HepG2 (cell line): ENCODE data around the gene HOXC5. TPM values are rescaled to one million over a fixed set of nuclear protein-coding genes. Genes with fewer than 3 reads are reported as not detected.
A peak's percentile ranks its signal among the peaks of the same experiment; 100 is the strongest.

Experiments used
- CEBPB ChIP-seq: IDR thresholded peaks from 2 replicates; pipeline ENCODE4 v1.6.1; 2011; ENCODE audit warnings: low read depth, low read length, improper control_type of control experiment, borderline replicate concordance
- GPN1 ChIP-seq: sonication (generic); formaldehyde crosslinking; IDR thresholded peaks from 2 replicates; pipeline ENCODE4 v1.5.1; 2020; ENCODE audit warnings: missing genetic modification reagents, borderline replicate concordance
- KDM6A ChIP-seq: IDR thresholded peaks from 2 replicates; pipeline ENCODE4 v1.6.1; 2016; ENCODE audit warnings: low read depth
- LCORL ChIP-seq, 2 experiments: fragments of 450-650 bp in 1 of 2; sonication (generic) in 1 of 2; formaldehyde crosslinking in 1 of 2; IDR thresholded peaks; 2 replicates each; pipeline versions ENCODE4 v1.5.0 to v1.6.1; 2017 to 2020; ENCODE audit warnings: antibody characterized with exemption in 1 of 2, missing genetic modification reagents in 1 of 2
- NFE2L1 ChIP-seq: sonication (generic); formaldehyde crosslinking; IDR thresholded peaks from 2 replicates; pipeline ENCODE4 v1.4.0; 2020; ENCODE audit warnings: missing genetic modification reagents, mild to moderate bottlenecking, borderline replicate concordance
- NONO ChIP-seq, 2 experiments: fragments of 450-650 bp in 1 of 2; sonication (generic) in 1 of 2; formaldehyde crosslinking in 1 of 2; IDR thresholded peaks in 1 of 2; conservative IDR thresholded peaks in 1 of 2; 2 replicates each; pipeline versions ENCODE4 v1.6.1 to v1.8.0; 2017 to 2022; ENCODE audit warnings: mild to moderate bottlenecking in 1 of 2, missing genetic modification reagents in 1 of 2, moderate library complexity in 1 of 2
- PHF21A ChIP-seq: sonication (generic); formaldehyde crosslinking; IDR thresholded peaks from 2 replicates; pipeline ENCODE4 v1.5.0; 2020; ENCODE audit warnings: mild to moderate bottlenecking, missing genetic modification reagents
- PITX1 ChIP-seq: sonication (generic); formaldehyde crosslinking; IDR thresholded peaks from 2 replicates; pipeline ENCODE4 v1.5.1; 2020; ENCODE audit warnings: mild to moderate bottlenecking, missing genetic modification reagents
- RARG ChIP-seq: sonication (generic); formaldehyde crosslinking; IDR thresholded peaks from 2 replicates; pipeline ENCODE4 v1.4.0; 2020; ENCODE audit warnings: low read depth, mild to moderate bottlenecking, missing genetic modification reagents
- SRSF9 ChIP-seq: fragments of 200-400 bp; formaldehyde crosslinking; IDR thresholded peaks from 2 replicates; pipeline ENCODE4 v1.6.1; 2018; ENCODE audit warnings: borderline replicate concordance, mild to moderate bottlenecking, low read depth, low read length; ENCODE audit not compliant: insufficient read depth, poor library complexity, severe bottlenecking
- SRY ChIP-seq: sonication (generic); formaldehyde crosslinking; IDR thresholded peaks from 2 replicates; pipeline ENCODE4 v1.8.0; 2022; ENCODE audit warnings: mild to moderate bottlenecking, missing genetic modification reagents
- ZFP90 ChIP-seq: sonication (generic); formaldehyde crosslinking; IDR thresholded peaks from 2 replicates; pipeline ENCODE4 v1.8.0; 2022; ENCODE audit warnings: missing genetic modification reagents, mild to moderate bottlenecking, inconsistent platforms, borderline replicate concordance
- ZFX ChIP-seq: sonication (generic); formaldehyde crosslinking; IDR thresholded peaks from 2 replicates; pipeline ENCODE4 v1.4.0; 2020; ENCODE audit warnings: mild to moderate bottlenecking, low read depth, missing genetic modification reagents, moderate library complexity
- ZNF263 ChIP-seq: sonication (generic); formaldehyde crosslinking; IDR thresholded peaks from 2 replicates; pipeline ENCODE4 v1.4.0; 2020; ENCODE audit warnings: missing genetic modification reagents
- ZNF557 ChIP-seq: sonication (generic); formaldehyde crosslinking; IDR thresholded peaks from 2 replicates; pipeline ENCODE4 v1.4.0; 2020; ENCODE audit warnings: missing genetic modification reagents
- polyA plus RNA-seq, 8 experiments: library from polyadenylated mRNA; depleted of rRNA in 3 of 8; stranded (reverse) in 7 of 8; unstranded in 1 of 8; fragments of >200 nt; fragmentation: Illumina TruSeq in 4 of 8; extraction: Trizol in 4 of 8; gene quantifications; 2 replicates each; pipeline versions ENCODE4 v1.2.1 to v1.2.3, GENCODE V29; 2011 to 2016; ENCODE audit warnings: low read depth in 4 of 8, missing spikeins in 1 of 8, mixed read lengths in 1 of 8; ENCODE audit not compliant: insufficient read depth in 1 of 8
- total RNA-seq, 5 experiments: library from RNA; depleted of rRNA; stranded (reverse); fragments of >200 nt; fragmentation: Illumina TruSeq; extraction: Trizol; gene quantifications; 2 replicates each; pipeline ENCODE4 v1.2.3, GENCODE V29; 2016; ENCODE audit warnings: low read depth in 1 of 5
- TF ChIP-seq, protein P1 (sequence below): sonication (generic); formaldehyde crosslinking; conservative IDR thresholded peaks from 2 replicates; pipeline ENCODE4 v1.4.0; 2020; ENCODE audit warnings: missing genetic modification reagents
- TF ChIP-seq, protein P2 (sequence below): sonication (generic); formaldehyde crosslinking; IDR thresholded peaks from 2 replicates; pipeline ENCODE4 v1.5.1; 2020; ENCODE audit warnings: mild to moderate bottlenecking, missing genetic modification reagents, borderline replicate concordance
- TF ChIP-seq, protein P3 (sequence below): sonication (generic); formaldehyde crosslinking; IDR thresholded peaks from 2 replicates; pipeline ENCODE4 v1.4.0; 2020; ENCODE audit warnings: missing genetic modification reagents, borderline replicate concordance
- TF ChIP-seq, protein P4 (sequence below): sonication (generic); formaldehyde crosslinking; IDR thresholded peaks from 2 replicates; pipeline ENCODE4 v1.4.0; 2020; ENCODE audit warnings: missing genetic modification reagents, borderline replicate concordance
- TF ChIP-seq, protein P5 (sequence below): sonication (generic); formaldehyde crosslinking; IDR thresholded peaks from 2 replicates; pipeline ENCODE4 v1.5.0; 2020; ENCODE audit warnings: missing genetic modification reagents

Gene HOXC5
- total and polyA plus RNA-seq, 2 of the 13 experiments (the other 11 are each of a cell fraction or from before 2014, with no cell fraction given): not detected

DNA sequence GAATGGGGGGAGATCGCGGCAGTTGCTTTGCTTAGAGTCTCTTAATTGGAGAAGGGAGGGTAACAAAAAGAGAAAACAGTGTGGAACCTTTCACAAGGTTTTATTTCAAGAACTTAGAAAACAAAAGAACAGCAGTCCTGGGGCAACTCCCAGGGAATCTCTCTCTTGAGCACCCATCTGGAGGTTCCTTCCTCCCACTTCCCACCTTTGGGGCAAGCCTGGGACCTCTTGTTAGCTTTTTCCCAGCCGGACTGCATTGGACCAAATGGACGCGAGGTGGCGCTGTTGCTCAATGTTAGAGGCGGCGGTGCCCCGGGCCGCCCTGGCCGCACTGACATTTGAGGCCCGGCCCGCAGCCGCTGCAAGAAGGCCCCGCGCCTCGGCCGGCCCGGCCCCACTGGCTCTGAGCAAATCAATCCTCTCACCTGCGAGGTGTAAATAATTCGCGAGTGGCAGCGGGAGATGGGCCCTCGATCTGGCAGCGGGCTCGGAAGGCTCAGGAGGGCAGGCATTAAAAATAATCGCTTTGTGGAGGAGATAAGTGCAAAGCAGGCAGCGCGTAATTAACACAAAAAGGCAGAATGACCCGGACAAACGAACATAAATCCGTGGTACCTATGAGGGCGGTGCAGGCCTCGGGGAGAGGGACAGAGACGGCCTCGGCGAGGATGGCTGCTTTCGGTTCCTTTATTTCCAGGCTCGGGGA is 26.8 kb upstream of the HOXC5 start (continued):
- TF ChIP-seq, protein P1, sequence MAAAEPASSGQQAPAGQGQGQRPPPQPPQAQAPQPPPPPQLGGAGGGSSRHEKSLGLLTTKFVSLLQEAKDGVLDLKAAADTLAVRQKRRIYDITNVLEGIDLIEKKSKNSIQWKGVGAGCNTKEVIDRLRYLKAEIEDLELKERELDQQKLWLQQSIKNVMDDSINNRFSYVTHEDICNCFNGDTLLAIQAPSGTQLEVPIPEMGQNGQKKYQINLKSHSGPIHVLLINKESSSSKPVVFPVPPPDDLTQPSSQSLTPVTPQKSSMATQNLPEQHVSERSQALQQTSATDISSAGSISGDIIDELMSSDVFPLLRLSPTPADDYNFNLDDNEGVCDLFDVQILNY (CRISPR knock-in tag): no peak
- TF ChIP-seq ZFP90: no peak
- TF ChIP-seq, protein P2, sequence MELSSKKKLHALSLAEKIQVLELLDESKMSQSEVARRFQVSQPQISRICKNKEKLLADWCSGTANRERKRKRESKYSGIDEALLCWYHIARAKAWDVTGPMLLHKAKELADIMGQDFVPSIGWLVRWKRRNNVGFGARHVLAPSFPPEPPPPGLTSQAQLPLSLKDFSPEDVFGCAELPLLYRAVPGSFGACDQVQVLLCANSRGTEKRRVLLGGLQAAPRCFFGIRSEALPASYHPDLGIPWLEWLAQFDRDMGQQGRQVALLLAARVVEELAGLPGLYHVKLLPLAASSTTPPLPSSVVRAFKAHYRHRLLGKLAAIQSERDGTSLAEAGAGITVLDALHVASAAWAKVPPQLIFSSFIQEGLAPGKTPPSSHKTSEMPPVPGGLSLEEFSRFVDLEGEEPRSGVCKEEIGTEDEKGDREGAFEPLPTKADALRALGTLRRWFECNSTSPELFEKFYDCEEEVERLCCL (CRISPR knock-in tag): no peak
- TF ChIP-seq ZNF263 (CRISPR knock-in tag): no peak
- TF ChIP-seq ZNF557 (CRISPR knock-in tag): no peak
- no peak for TF ChIP-seq KDM6A
- no peak for TF ChIP-seq SRY
- TF ChIP-seq GPN1 (CRISPR knock-in tag): no peak
- no peak for TF ChIP-seq SRSF9
- TF ChIP-seq, protein P3, sequence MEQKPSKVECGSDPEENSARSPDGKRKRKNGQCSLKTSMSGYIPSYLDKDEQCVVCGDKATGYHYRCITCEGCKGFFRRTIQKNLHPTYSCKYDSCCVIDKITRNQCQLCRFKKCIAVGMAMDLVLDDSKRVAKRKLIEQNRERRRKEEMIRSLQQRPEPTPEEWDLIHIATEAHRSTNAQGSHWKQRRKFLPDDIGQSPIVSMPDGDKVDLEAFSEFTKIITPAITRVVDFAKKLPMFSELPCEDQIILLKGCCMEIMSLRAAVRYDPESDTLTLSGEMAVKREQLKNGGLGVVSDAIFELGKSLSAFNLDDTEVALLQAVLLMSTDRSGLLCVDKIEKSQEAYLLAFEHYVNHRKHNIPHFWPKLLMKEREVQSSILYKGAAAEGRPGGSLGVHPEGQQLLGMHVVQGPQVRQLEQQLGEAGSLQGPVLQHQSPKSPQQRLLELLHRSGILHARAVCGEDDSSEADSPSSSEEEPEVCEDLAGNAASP: peak; percentile 58
- no peak for TF ChIP-seq RARG
- peak; percentile 26; the same call in 1 of the 2 replicates for TF ChIP-seq PHF21A (CRISPR knock-in tag)
- TF ChIP-seq NFE2L1 (CRISPR knock-in tag): no peak
- TF ChIP-seq, protein P4, sequence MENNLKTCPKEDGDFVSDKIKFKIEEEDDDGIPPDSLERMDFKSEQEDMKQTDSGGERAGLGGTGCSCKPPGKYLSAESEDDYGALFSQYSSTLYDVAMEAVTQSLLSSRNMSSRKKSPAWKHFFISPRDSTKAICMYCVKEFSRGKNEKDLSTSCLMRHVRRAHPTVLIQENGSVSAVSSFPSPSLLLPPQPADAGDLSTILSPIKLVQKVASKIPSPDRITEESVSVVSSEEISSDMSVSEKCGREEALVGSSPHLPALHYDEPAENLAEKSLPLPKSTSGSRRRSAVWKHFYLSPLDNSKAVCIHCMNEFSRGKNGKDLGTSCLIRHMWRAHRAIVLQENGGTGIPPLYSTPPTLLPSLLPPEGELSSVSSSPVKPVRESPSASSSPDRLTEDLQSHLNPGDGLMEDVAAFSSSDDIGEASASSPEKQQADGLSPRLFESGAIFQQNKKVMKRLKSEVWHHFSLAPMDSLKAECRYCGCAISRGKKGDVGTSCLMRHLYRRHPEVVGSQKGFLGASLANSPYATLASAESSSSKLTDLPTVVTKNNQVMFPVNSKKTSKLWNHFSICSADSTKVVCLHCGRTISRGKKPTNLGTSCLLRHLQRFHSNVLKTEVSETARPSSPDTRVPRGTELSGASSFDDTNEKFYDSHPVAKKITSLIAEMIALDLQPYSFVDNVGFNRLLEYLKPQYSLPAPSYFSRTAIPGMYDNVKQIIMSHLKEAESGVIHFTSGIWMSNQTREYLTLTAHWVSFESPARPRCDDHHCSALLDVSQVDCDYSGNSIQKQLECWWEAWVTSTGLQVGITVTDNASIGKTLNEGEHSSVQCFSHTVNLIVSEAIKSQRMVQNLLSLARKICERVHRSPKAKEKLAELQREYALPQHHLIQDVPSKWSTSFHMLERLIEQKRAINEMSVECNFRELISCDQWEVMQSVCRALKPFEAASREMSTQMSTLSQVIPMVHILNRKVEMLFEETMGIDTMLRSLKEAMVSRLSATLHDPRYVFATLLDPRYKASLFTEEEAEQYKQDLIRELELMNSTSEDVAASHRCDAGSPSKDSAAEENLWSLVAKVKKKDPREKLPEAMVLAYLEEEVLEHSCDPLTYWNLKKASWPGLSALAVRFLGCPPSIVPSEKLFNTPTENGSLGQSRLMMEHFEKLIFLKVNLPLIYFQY (CRISPR knock-in tag): peak; percentile 83
- no peak for TF ChIP-seq CEBPB
- no peak for TF ChIP-seq LCORL (IDR thresholded peaks at IDR 0.05)
- peak; percentile 80 for TF ChIP-seq LCORL (CRISPR knock-in tag; IDR thresholded peaks at IDR 0.05)
- TF ChIP-seq, protein P5, sequence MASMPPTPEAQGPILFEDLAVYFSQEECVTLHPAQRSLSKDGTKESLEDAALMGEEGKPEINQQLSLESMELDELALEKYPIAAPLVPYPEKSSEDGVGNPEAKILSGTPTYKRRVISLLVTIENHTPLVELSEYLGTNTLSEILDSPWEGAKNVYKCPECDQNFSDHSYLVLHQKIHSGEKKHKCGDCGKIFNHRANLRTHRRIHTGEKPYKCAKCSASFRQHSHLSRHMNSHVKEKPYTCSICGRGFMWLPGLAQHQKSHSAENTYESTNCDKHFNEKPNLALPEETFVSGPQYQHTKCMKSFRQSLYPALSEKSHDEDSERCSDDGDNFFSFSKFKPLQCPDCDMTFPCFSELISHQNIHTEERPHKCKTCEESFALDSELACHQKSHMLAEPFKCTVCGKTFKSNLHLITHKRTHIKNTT (CRISPR knock-in tag): no peak
- TF ChIP-seq NONO (IDR thresholded peaks at IDR 0.05): no peak
- no peak for TF ChIP-seq NONO (CRISPR knock-in tag; conservative IDR thresholded peaks at IDR 0.05)
- peak; percentile 43; the same call in 1 of the 2 replicates for TF ChIP-seq ZFX (CRISPR knock-in tag)
- no peak for TF ChIP-seq PITX1
